Astrocyte of the spinal cord (primary cell): ENCODE measurements around the gene ASB1.
A peak's percentile ranks its signal among the peaks of the same experiment; 100 is the strongest.

Experiments used
- DNase-seq: peaks from one replicate; pipeline ENCODE4 v3.0.0; 2011; ENCODE audit warnings: low read depth, low spot score
- H3K4me3 ChIP-seq: 2 replicates; pipeline ENCODE4 v1.5.1; 2011; ENCODE audit warnings: low read depth, mild to moderate bottlenecking, low read length, moderate library complexity
- CTCF ChIP-seq: IDR thresholded peaks from 2 replicates; pipeline ENCODE4 v1.5.1; 2012; ENCODE audit warnings: low read depth, mild to moderate bottlenecking, low read length, inconsistent platforms
- in situ Hi-C: cut with HindIII; loops from 2 replicates; pipeline ENCODE4 v1.10.0; 2017; ENCODE audit warnings: low sequenced_read_pairs

ASB1 gene

GRCh38 chr2:238495422-238495821 lies 68.7 kb downstream of the ASB1 start:
- DNase-seq = no peak
- TF ChIP-seq CTCF = no peak
- H3K4me3 ChIP-seq = no peak overlapping the region
- in situ Hi-C loops = no loop called here

GRCh38 chr2:238496756-238497609 lies 70.3 kb downstream of the ASB1 start:
- in situ Hi-C loops = no loop called here
- no peak overlapping the region for H3K4me3 ChIP-seq
- DNase-seq = no peak
- TF ChIP-seq CTCF = no peak

- no peak overlapping the region for H3K4me3 ChIP-seq
- DNase-seq = no peak
- in situ Hi-C loops = no loop called here
- TF ChIP-seq CTCF = no peak
Observed at GRCh38 chr2:238497610-238498005, 70.9 kb downstream of the ASB1 start.

GRCh38 chr2:238498188-238498587 lies 71.5 kb downstream of the ASB1 start:
- no peak overlapping the region for H3K4me3 ChIP-seq
- no peak for TF ChIP-seq CTCF
- DNase-seq = no peak
- in situ Hi-C loops = no loop called here

GRCh38 chr2:238498691-238499295 lies 72.1 kb downstream of the ASB1 start:
- DNase-seq = no peak
- in situ Hi-C loops = no loop called here
- H3K4me3 ChIP-seq = no peak overlapping the region
- TF ChIP-seq CTCF = no peak

GRCh38 chr2:238499731-238500580 lies 73.2 kb downstream of the ASB1 start:
- no peak overlapping the region for H3K4me3 ChIP-seq
- no peak for TF ChIP-seq CTCF
- in situ Hi-C loops = no loop called here
- DNase-seq = peak; percentile 45
